ENCODE data around the gene DLGAP4. TPM values are rescaled to one million over a fixed set of nuclear protein-coding genes. Genes with fewer than 3 reads are reported as not detected.

Gene DLGAP4
- total and polyA plus RNA-seq, 9 of the 15 experiments (the other 6 are each of a cell fraction or from before 2014, with no cell fraction given) = 0.31 to 34.1 (median 4.5) TPM

GRCh38 chr20:36544134-36545018 lies 238.2 kb downstream of the DLGAP4 start (continued):
- TF ChIP-seq, protein P1, sequence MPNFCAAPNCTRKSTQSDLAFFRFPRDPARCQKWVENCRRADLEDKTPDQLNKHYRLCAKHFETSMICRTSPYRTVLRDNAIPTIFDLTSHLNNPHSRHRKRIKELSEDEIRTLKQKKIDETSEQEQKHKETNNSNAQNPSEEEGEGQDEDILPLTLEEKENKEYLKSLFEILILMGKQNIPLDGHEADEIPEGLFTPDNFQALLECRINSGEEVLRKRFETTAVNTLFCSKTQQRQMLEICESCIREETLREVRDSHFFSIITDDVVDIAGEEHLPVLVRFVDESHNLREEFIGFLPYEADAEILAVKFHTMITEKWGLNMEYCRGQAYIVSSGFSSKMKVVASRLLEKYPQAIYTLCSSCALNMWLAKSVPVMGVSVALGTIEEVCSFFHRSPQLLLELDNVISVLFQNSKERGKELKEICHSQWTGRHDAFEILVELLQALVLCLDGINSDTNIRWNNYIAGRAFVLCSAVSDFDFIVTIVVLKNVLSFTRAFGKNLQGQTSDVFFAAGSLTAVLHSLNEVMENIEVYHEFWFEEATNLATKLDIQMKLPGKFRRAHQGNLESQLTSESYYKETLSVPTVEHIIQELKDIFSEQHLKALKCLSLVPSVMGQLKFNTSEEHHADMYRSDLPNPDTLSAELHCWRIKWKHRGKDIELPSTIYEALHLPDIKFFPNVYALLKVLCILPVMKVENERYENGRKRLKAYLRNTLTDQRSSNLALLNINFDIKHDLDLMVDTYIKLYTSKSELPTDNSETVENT (CRISPR knock-in tag; IDR thresholded peaks at IDR 0.05) = no peak
- TF ChIP-seq NFIC (IDR thresholded peaks at IDR 0.05) = peak; percentile 62
- no peak for TF ChIP-seq NCOR1 (IDR thresholded peaks at IDR 0.05)

- H3K9me3 ChIP-seq (replicated peaks; ENCODE audit: control insufficient read depth, insufficient read depth, low read depth, low read length) = no peaks in the 10 kb centered on the region
- intact Hi-C loops (cut with micrococcal nuclease) = loop anchor here (10.0 kb wide), 1 partner anchor 111 kb away; no protein-coding TSS in a partner anchor
- no peak overlapping the region for H3K27ac ChIP-seq (ENCODE audit: extremely low read depth, low read depth, low read length)
- no peaks in the 10 kb centered on the region for H3K79me2 ChIP-seq (ENCODE audit: control insufficient read depth, insufficient read depth, low read length)
- DNase-seq (ENCODE audit: extremely low read depth in 1 of 4, low spot score in 3 of 4) (peak in 1 of 4 experiments; percentile 55), ATAC-seq (no peak), FAIRE-seq (no peak)
- no peak overlapping the region for H3K4me3 ChIP-seq
- BruUV-seq (replicated peaks) = no TSS peak
- no peak overlapping the region; the same call in 1 of the 2 replicates for H2AFZ ChIP-seq (ENCODE audit: low read depth, low read length)
- ChIA-PET CTCF (ENCODE audit: low intra/inter-chr PET ratio) (interaction anchor here (0.5 kb wide), 1 partner anchor 54 kb away, joined by 3 read pairs; no protein-coding TSS in a partner anchor), POLR2A (interaction anchor here (1.0 to 1.1 kb wide), 2 partner anchors 9 to 23 kb away, joined by 4 read pairs; no protein-coding TSS in a partner anchor)
- no peaks in the 10 kb centered on the region for H4K20me1 ChIP-seq (replicated peaks; ENCODE audit: control insufficient read depth, insufficient read depth, low read length)
- in situ Hi-C loops (cut with MboI) = loop anchor here (10.0 kb wide), 1 partner anchor 1471 kb away; no protein-coding TSS in a partner anchor
- WGBS (ENCODE audit: insufficient coverage, low coverage, missing lambda C conversion rate) = 64% methylated on average over 13 of the region's 14 CpGs
- peaks cover 0 to 54% of the 10 kb centered on the region in 2 experiments; a peak in 3 of 5 replicates for H3K4me1 ChIP-seq (replicated peaks in 1 of 2; ENCODE audit: control insufficient read depth in 2 of 2, insufficient read depth in 2 of 2, low read length in 2 of 2)
- no peaks in the 10 kb centered on the region for H3K36me3 ChIP-seq (ENCODE audit: control insufficient read depth, insufficient read depth, low read length)
- H3K27me3 ChIP-seq (ENCODE audit: control insufficient read depth in 2 of 2, insufficient read depth in 2 of 2, low read length in 2 of 2) = no peaks in the 10 kb centered on the region
- no peak overlapping the region for H3K4me2 ChIP-seq (ENCODE audit: insufficient read depth, low read length)
- no peaks in the 10 kb centered on the region for H3K9me1 ChIP-seq (ENCODE audit: control insufficient read depth, insufficient read depth, low read length)
- peak overlapping the region in 1 of 2 experiments; percentile 80; a peak in 2 of 4 replicates for H3K9ac ChIP-seq (ENCODE audit: insufficient read depth in 1 of 2, low read depth in 2 of 2, low read length in 2 of 2)
- no peak for TF ChIP-seq ZBTB5 (IDR thresholded peaks at IDR 0.05)
- TF ChIP-seq, protein P2, sequence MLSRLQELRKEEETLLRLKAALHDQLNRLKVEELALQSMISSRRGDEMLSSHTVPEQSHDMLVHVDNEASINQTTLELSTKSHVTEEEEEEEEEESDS (CRISPR knock-in tag; IDR thresholded peaks at IDR 0.05) = no peak
- TF ChIP-seq, protein P3, sequence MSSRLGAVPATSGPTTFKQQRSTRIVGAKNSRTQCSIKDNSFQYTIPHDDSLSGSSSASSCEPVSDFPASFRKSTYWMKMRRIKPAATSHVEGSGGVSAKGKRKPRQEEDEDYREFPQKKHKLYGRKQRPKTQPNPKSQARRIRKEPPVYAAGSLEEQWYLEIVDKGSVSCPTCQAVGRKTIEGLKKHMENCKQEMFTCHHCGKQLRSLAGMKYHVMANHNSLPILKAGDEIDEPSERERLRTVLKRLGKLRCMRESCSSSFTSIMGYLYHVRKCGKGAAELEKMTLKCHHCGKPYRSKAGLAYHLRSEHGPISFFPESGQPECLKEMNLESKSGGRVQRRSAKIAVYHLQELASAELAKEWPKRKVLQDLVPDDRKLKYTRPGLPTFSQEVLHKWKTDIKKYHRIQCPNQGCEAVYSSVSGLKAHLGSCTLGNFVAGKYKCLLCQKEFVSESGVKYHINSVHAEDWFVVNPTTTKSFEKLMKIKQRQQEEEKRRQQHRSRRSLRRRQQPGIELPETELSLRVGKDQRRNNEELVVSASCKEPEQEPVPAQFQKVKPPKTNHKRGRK (tag; IDR thresholded peaks at IDR 0.05) = no peak
- no peak for TF ChIP-seq CAMTA2 (CRISPR knock-in tag; conservative IDR thresholded peaks at IDR 0.05)
- no peak for TF ChIP-seq ZNF57 (CRISPR knock-in tag; IDR thresholded peaks at IDR 0.05)
- no peak for TF ChIP-seq ZNF232 (CRISPR knock-in tag; IDR thresholded peaks at IDR 0.05)
- no peak for TF ChIP-seq TEAD4 (IDR thresholded peaks at IDR 0.05; ENCODE audit: low read length)
- TF ChIP-seq TEAD4 (CRISPR knock-in tag; IDR thresholded peaks at IDR 0.05; ENCODE audit: borderline replicate concordance) = no peak
- TF ChIP-seq ZNF12 (CRISPR knock-in tag; IDR thresholded peaks at IDR 0.05) = no peak
- no peak for TF ChIP-seq CC2D1A (IDR thresholded peaks at IDR 0.05)
These were observed 240.1 kb downstream of the DLGAP4 start for GRCh38 chr20:36546111-36546736.

Measured in K562 (cell line).